Right renal pelvis (tissue), 4 donors: ENCODE measurements around the gene DYDC1. TPM values are rescaled to one million over a fixed set of nuclear protein-coding genes. Genes with fewer than 3 reads are reported as not detected.
"Not testable (repeated sequence)": the region's sequence is repeated elsewhere in the genome, so short reads cannot be mapped to it uniquely, and the experiment has no call there.

Experiments used
- DNase-seq, 4 donors: peaks; one replicate each; pipeline ENCODE4 v3.0.0-alpha.2; 2013; ENCODE audit warnings: low read depth in 4 of 4, low spot score in 3 of 4, missing footprints in 1 of 4
- polyA plus RNA-seq, 4 donors: library from polyadenylated mRNA; unstranded; fragments of 120-200 nt; gene quantifications; one replicate each; pipeline ENCODE4 v1.2.1, GENCODE V29; 2013; ENCODE audit not compliant: insufficient read length in 4 of 4

Gene DYDC1
- polyA plus RNA-seq, 4 donors = 0.32 to 0.76 (median 0.68) TPM

DNA sequence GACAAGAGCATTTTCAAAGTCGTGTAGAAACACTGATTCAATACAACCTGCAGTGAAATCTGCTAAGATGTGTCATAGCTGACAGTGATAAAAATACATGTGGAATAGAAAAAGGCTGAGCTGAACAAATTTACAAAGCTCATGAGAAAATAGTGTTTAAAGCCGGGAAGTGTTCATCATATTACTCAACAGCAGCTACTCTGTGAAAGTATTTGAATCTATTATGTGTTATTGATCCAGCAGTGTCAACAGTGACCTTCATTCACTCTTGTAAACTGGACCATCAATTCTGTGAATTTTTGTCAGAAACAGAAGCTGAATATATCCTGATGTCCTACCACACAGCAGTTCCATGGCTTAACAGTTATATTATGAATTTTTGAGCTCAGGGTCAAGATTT, 11.6 kb downstream of the DYDC1 start:
- no peak for DNase-seq

DNA sequence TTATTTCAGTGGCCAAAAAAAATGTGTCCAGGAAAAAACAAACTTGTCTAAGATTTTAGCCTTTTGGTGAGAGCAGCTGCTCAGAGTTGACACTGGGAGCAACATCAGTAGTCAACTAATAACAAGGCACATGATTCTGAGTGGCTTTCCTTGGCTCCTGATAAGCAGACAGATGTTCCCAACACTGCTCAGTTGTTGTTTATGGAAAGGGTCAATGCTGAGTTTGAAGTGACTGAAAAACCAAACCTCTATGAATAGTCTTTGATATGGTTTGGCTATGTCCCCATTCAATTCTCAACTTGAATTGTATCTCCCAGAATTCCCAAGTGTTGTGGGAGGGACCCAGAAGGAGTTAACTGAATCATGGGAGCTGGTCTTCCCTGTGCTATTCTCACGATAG, 12.3 kb downstream of the DYDC1 start:
- DNase-seq = no peak

DNA sequence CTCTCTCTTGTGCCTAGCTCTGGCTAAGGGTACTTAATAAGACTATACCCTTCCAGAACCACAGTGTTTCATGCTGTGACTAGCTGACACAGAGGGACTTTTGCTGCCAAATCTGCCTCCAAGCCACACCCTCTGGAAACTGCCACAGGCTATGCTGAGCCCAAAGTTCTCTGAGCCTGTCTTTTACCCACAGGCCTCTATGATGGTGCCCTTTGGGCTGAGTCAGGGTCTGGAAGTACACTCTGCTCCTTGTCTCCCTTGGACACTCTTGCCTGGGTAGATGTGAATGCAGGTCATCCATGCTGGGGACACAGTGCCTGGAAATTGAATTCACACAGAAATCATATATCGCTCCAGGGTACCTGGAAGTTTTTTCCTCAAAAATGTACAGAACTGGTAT, 22.6 kb downstream of the DYDC1 start:
- no peak for DNase-seq

DNA sequence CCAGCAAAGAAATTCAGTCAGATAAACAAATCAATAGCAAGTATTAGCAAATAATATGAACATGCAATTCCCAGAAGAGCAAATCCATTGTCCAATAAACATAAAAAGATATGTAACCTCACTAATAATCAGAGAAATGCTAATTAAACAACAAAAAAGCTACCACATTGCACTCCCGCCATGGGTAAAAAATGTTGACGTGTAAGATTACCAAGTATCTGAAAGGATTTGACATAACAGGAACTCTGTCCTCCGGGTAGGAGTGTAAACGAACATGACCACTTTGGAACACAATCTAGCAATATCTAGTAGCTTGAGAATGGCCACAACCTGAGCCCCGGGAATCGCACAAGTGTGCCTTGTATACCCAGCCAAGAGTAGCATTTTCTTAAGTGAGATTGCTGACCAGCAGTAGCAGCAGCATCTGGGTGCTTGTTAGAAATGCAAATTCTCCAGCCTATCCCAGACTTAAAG, 31.6 kb downstream of the DYDC1 start:
- no peak for DNase-seq

DNA sequence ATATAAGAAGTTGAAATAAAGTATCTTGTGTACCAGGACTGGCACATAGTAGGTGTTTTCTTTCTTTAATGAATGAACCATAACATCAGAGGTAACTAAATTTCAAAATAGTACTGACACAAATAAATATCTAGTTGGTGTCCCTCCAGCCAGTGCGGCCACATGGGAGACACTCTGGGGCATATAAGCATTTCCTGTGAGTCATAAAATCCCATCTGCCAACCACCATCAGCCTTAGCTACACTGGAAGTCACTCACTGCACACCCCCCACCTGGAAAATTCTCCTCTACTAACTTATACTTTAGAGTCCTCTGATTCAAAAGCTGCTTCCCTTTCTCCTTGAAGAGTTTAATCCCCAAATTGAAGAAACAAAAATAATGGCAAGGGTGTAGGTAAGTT, 32.5 kb downstream of the DYDC1 start:
- no peak for DNase-seq

DNA sequence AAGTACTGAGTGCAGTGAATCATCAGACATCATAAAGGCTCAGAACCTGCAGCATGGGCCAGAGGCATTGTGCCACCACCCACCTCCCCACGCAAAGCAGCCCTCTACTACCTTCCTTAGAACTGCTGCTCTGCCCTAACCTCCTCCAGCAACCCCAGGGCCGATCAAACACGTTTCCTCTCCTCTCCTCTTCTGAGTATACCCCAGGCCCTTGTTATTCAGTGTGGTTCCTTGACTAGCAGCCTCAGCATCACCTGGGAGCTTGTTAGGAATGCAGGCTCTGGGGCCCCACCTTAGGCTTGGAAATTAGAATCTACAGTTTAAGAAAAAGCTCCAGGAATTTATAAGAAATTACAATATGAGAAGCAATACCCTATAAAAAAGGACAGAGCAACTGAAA, 33.2 kb downstream of the DYDC1 start:
- no peak for DNase-seq

DNA sequence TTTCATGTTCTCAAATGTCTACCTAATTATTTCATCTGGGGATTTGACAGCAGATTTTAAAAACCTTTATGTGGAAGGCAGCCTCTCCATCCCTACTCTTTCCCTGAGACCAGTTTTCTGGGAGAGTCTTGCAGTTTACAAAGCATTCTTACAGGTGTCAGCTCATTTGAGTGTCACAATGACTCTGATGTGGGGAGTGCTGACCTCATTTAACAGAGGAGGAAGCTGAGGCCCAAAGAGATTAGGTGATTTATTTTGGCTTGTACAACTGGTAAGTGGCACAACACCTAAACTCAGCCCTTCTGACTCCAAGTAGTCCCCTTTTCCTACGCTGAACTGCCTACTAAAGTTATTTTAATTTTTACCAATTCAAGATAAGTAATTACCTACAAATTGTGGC, 33.8 kb downstream of the DYDC1 start:
- no peak for DNase-seq

DNA sequence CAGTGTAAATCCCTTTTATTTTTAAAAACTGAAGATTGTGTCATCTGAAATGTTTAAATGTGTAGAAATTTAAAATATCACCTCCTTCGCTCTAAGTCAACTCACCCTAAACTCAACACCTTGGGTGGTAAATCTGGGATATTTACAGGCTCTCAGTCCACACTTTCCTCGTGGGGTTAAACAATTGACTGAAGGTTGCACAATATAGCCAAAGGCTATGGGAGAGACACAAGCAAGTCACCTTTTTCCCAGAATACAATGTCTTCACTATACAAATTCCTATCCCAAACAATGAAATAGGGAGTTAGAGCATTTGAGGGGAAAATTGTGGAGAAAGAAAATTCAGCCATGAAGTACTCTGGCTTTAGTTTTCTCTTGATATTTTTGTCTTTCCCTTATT, 34.4 kb downstream of the DYDC1 start:
- no peak for DNase-seq

DNA sequence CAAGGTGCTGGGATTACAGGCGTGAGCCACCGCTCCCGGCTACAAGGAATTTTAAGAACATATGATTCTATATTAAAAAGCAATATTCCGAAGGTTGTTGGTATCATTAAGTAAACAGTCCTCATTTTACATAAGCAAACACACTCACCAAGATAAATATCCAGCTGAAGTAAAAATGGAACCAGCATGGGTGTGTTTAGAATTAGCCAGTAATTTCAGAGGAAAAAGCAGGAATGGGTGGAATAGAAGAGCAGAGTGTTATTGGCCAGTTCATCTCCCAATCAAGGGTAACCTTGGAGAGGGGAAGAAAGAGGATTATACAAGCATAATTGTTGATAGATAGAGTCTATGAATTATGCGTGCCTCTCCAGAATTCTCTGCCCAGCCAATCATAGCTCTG, 35.4 kb downstream of the DYDC1 start:
- DNase-seq = no peak

DNA sequence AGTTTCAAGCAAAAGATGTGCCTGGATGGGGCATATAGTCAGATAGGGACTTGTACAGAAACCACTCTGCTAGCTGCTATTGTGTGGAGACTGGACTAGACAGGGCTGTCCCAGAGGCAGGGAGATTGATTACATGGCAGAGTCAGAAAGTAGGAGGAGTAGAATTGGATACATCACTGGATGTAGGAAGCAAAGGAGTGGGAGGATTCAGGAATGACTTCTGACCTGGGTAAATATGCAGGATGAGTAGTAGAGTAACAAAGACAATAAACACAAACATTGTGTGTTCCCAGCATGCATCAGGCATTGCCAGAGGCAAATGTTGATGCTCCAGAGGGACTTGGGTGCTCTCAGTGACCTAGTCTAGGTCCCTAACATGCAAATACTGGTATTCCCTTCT, 36.2 kb downstream of the DYDC1 start:
- no peak for DNase-seq

DNA sequence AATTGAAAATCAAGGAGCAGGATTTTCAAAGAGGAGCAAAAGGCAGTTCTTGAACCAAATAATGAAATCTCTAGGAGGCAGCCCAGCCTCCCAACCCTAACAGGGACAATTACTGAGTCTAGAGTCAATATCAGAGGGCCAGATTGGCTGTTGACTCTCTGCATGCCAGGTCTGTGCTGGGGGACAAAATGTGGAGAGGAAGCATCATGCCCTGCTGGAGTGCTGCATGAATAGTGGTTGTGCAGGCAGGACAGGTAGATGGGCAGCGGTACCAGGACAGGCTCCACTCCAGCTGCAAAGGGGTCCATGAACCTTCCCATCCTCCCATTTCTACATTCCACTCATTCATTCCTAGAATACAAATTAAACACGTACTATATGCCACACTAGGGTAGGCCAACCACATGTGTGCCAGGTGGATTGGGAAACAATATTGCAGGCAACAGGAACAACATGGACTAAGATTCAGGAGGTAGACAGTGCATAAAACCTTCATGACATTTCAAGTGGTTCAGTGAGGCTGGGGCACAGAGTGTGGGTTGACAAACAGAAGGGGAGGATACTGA, 36.7 kb downstream of the DYDC1 start:
- DNase-seq = no peak

DNA sequence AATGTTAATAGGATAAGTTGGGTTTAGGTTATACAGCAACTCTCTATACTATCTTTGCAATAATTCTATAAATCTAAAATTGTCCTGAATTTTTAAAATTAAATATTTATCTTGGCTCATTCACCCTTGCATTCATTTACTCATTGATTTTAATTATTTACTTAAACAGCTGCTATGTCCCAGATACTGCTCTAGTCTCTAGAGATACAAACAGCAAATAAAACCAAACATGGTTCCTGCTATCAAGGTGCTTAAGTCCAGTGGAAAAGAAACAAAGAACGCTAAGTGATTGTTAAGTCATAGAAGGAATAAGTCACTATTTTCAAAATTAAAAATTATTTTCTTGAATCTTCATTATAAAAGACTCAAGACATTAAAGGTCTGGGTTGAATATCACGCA, 37.2 kb downstream of the DYDC1 start:
- DNase-seq = no peak

DNA sequence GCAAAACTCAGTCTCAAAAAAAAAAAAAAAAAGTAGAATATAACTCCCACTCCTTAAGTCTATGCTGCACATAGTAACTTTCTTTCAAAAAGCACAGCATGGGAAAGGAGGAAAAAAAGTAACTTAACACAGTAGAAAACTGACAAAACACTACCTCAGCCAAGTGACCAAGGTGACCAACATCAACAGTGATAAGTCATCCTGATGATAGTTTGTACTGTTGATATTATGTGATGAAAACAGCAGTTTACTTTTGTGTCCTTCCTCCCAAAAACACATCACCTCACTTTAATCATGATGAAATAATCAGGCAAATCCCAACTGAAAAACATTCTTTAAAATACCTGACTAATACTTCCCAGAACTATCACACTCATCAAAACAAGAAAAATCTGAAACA, 37.8 kb downstream of the DYDC1 start:
- DNase-seq = no peak

DNA sequence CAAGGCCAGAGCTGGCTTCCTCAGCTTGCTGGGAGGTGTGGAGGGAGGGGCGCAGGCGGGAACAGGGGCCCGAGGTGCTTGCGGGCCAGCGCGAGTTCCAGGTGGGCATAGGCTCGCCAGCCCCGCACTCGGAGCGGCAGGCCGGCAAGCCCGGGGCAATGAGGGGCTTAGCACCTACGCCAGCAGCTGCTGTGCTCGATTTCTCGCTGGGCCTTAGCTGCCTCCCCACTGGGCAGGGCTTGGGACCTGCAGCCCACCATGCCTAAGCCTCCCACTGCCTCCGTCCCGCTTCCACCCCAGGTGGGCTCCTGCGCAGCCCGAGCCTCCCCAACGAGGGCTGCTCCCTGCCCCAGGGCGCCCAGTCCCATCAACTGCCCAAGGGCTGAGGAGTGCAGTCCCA, 41.2 kb downstream of the DYDC1 start:
- no peak for DNase-seq

DNA sequence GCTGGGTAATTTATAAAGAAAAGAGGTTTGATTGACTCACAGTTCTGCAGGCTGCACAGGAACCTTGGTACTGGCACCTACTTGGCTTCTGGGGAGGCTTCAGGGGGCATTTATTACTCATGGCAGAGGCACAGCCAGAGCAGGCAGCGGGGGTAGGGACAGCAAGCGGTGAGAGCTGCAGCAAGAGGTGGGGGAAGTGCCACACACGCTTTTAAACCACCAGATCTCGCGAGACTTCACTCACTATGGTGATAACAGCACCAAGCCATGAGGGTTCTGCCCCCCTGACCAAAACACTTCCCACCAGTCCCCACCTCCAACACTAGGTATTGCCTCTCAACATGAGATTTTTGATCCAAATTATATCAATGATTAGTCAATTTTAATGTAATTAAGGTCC, 43.0 kb downstream of the DYDC1 start:
- no peak for DNase-seq

DNA sequence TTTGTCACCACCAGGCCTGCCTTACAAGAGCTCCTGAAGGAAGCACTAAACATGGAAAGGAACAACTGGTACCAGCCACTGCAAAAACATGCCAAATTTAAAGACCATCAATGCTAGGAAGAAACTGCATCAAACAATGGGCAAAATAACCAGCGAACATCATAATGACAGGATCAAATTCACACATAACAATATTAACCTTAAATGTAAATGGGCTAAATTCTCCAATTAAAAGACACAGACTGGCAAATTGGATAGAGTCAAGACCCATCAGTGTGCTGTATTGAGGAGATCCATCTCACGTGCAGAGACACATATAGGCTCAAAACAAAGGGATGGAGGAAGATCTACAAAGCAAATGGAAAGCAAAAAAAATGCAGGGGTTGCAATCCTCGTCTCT, 50.6 kb downstream of the DYDC1 start:
- not testable (repeated sequence) for DNase-seq

DNA sequence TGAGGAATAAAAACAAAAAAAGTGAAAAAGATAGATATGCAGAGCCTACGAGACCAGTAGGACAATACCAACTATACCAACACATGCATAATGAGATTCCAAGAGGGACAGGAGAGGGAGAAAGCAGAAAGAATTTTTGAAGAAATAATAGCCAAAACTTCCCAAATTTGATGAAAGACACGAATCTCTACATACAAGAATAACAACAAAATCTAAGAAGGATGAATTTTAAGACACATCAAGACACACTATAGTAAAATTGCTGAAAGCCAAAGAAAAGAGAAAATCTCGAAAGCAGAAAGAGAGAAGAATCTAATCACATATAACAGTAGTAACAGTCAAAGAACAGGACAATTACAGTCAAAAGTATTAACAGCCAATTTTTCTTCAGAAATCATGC, 59.6 kb downstream of the DYDC1 start:
- no peak for DNase-seq

DNA sequence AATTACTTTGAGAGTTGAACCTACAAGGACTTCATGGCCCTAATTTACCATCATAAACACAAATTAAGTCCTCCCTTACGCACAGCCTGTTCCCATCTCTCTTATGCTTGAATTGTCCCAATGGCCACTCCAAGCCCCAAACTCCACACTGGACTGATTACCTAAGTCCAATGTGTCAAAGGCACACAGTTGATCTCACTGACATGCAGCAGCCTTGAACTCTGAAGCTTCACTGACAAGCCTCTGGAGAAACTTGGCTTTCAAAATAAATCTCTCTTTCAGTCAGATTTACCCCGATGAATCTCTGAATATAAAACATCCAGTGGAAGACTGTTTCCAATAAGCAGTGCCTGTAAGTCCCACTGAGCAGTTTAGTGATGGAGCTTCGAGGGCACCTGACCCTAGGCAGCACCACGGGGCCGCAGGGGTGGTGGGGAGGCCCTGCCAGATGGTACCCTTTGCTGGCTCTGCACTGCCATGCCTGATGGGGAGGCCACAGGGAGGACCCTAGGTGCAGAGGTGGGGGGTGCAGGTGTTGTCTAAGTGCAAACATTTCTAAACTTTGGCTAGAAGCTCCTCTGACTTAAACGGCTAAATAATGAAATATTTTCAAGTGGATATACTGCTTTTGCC, 63.8 kb downstream of the DYDC1 start:
- no peak for DNase-seq

DNA sequence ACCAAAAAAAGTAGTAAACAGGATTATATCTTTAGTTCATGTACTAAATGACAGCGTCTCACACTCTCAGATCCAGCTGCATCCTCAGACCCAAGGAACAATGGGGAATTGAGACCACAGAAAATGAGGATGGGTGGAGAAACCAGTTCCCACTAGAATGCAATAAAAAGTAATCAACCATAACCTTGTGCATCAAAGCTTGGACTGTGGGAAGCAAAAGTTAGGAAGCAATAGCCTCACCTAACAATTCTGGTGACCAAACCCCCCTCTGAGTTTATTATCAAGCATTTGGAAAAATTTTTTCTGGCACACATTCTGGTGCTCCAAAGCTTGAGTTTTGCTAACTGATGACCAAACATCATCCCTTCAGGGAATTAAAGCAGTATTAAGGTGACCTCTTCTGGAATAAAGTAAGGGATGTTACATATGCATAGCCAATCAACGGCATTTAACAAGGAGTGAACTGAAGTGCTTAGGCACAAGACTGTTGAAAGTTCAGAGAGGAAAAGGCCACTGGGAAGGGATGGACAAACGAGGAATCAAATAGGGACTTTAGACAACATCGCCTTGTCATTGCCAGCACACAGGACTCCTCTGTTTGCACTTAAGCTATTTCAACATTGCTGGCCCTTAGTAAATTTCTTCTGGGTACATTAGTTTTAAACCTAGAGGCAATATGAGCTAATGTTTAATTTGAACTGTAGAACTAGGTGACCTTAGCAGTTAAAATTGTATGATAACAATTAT, 65.9 kb downstream of the DYDC1 start:
- no peak for DNase-seq

DNA sequence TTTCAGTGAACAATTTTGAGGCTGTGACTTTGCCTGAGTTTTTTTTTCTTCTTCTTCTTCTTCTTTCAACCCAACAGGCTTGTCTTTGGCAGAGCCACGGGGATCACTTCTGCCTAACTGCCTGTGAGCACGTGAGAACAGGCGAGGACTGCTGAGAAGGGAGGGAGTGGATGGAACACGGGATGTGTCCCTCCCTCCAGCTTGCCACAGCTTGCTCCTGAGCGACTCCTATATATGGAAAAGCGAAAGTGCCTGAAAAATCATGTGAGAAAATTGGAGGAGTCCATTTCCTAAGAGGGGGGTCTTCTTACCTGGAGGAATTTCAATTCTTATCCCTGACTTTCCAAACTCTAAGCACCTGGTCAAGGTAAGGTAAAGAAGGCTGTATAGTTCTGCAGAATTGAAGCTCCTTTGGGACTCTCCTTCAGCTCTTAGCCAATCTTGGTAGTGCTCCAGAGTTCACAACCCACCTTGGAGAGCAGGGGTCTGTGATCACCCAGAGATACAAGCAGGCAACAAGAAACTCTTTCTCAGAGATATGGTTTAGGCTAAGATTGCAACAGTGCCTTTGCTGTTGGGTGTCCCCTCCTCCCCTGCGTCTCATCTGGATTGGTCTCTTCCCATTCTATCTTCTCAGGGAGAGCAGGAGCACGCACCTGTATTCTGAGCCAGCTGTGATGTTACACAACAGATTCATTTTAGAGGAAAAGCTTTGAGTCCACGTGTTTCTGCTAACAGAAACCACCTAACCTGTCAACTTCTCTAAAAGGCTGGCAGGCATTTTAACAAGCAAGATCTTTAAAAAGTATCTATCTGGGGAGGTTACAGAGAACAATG, 66.9 kb downstream of the DYDC1 start, which contains the start of gene MAT1A:
TSS of gene MAT1A (minus strand) at position 208 of the 837 bp plus-strand sequence. CDS start 235 bp downstream, outside the sequence.
- no peak for DNase-seq

DNA sequence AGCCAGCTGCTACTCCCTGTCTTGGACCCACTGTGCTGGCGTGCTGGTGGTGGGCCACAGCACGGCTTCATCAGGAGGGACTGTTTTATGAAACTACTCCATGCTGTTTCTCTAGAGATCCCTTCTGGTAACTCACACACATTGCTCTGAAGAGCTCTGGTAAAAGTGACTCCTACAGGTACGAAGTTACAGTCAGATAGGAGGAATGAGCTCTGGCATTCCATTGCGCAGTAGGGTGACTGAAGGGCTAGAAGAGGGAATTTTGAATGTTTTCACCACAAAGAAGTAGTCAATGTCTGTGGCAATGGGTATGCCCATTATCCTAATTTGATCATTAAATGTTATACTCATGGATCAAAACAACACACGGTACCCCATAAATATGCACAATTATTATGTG, 67.7 kb downstream of the DYDC1 start:
- DNase-seq = no peak
